Tongue (tissue), 2 donors: ENCODE measurements around the gene XXYLT1. TPM values are rescaled to one million over a fixed set of nuclear protein-coding genes. Genes with fewer than 3 reads are reported as not detected.
A peak's percentile ranks its signal among the peaks of the same experiment; 100 is the strongest.

Experiments used
- DNase-seq: peaks from one replicate; pipeline ENCODE4 v3.0.0-alpha.2; 2015
- total RNA-seq: library from RNA; depleted of rRNA; stranded (reverse); fragments of >200 nt; gene quantifications from one replicate; pipeline ENCODE4 v1.2.3, GENCODE V29; 2014

XXYLT1 gene
- total RNA-seq, 1 donor from 2014 or later = 29.5 TPM

- no peak for DNase-seq
Observed at GRCh38 chr3:195129644-195130492, 141.1 kb downstream of the XXYLT1 start.

GRCh38 chr3:195129072-195129643 is 141.8 kb downstream of the XXYLT1 start:
- no peak for DNase-seq

DNA sequence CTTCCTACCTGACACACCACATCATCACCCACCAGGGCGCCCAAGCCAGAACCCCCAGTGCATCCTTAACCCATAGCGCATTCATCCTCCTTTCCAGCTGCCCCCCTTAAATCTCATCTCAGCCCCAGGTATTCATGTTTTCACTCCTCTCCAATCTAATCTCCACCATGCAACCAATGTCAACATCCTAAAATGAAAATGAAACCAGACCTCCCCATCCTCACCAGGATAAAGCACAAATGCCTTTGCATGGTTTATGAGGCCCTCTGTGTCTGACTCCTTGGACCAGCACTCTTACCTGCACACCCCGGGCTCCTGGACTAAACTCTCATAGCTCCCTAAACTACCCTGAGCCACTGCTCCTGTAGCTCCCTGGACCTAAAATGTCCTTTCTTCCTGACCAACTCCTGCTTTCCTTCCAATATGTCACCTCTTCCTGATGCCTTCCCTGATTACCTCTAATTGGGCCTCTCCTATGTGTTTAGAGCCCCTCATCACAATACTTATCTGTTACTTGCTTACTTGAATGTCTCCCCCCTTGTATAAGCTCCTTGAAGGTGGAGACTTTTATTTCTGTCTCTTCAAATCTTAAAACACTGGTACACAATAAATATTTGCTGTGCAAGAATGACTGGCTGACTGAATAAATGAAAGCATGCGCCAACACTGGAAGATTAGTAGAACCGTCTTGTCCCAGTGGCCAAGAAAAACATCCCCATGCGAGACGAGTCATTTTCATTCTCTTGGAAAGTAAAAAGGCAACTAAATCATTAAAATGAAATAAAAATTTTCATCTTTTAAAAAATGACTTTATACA is 142.5 kb downstream of the XXYLT1 start:
- DNase-seq = no peak

GRCh38 chr3:195126056-195126605 is 144.8 kb downstream of the XXYLT1 start:
- DNase-seq = no peak

DNA sequence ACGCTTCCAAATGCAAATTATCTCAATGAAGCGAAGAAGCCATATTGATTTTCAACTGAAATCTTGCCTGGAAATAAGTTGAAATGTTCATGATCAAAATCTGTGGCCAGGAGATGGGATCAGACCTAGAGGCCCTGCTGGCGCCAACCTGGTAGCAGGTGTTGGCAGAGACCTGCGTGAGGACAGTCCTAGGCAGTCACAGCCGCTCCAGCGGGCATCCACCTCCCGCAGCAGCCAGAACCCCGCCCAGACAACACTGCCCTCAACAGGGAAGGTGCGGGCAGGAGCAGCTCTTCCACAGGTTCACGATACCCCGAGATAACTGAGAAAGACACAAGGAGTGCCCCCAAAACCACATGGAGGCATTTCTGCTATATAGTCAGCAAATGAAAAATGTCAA is 145.3 kb downstream of the XXYLT1 start:
- DNase-seq = no peak

DNA sequence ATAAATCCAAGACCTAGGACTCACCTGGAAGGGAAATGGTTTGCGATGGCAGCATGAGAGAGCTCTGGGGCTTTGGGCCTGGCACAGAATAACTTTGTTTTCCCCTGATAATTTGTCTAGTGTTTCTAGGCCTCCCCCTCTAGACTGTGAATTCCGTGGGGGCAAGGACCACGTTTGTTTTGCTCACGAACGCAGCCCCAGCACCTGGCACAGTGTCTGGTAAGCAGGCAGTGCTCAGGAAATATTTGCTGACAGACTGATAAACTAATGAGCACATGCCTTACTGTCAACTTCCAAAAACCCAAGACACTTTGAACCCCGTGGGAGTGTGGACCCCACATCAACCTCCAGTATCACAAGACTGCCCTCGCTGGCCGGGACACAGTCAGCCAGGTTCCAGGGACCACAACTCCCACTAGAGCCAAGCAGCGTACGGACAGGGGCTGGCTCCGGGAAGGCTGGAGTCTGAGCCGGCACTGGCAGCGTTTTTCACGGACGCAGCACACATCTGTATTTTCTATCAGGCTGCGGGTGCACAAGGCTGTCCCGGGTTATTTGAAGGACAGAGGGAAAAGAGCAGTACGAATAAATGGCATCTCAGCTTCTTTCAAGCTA is 146.5 kb downstream of the XXYLT1 start:
- peak; percentile 39 for DNase-seq

- DNase-seq = peak; percentile 87
Observed at GRCh38 chr3:195123281-195123691, 147.7 kb downstream of the XXYLT1 start.

DNA sequence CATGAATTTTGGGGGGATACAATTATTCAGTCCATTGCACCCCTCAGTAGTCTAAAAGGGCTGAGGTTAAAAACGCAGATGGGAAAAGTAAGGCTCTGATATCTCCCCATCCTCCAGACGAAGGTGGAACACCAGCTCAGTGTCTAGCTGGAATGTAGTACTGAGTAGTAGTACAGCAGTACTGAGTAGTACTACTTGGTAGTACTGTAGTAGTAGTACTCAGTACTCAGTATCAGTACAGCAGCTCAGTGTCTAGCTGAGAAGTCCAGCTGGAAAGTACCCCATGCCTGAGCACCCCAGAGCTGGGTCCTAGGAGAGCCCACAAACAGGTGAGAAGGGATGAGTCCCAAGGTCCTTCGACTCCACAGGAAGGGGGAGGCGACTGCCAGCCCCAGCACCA is 148.7 kb downstream of the XXYLT1 start:
- no peak for DNase-seq

GRCh38 chr3:195120267-195120601 is 150.7 kb downstream of the XXYLT1 start:
- DNase-seq = no peak

GRCh38 chr3:195119461-195120266 is 151.3 kb downstream of the XXYLT1 start:
- no peak for DNase-seq

GRCh38 chr3:195118671-195119070 is 152.3 kb downstream of the XXYLT1 start:
- DNase-seq = no peak

DNA sequence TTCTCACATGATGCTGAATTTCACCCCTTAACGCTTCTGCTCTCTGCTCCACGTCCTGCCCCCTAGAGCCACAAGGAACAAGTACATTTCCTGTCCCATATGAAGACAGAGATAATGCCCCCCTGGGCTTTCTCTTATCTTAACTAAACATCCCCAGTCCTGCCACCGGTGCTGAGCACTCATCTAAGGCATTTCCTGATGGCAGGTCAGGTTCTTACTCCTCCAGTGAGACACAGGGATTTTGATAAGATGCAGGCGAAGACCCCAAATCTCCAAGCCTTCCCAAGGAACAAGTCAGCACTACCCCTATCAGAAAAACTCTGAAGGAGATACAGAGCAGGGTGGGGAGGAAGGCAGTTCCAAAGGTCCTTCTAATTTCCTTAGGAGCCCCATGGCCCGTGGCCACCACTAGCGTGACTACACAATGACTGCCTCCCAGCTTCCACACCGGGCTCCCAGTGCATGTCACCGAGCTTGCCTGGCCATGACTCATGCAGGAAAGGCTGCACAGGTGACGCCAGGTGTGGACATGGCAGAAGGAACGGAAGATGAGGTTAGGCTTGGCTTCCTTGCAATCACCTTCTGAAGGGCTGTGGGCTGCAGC is 152.9 kb downstream of the XXYLT1 start:
- no peak for DNase-seq

- DNase-seq = no peak
Observed at GRCh38 chr3:195116407-195117185, 154.4 kb downstream of the XXYLT1 start.

DNA sequence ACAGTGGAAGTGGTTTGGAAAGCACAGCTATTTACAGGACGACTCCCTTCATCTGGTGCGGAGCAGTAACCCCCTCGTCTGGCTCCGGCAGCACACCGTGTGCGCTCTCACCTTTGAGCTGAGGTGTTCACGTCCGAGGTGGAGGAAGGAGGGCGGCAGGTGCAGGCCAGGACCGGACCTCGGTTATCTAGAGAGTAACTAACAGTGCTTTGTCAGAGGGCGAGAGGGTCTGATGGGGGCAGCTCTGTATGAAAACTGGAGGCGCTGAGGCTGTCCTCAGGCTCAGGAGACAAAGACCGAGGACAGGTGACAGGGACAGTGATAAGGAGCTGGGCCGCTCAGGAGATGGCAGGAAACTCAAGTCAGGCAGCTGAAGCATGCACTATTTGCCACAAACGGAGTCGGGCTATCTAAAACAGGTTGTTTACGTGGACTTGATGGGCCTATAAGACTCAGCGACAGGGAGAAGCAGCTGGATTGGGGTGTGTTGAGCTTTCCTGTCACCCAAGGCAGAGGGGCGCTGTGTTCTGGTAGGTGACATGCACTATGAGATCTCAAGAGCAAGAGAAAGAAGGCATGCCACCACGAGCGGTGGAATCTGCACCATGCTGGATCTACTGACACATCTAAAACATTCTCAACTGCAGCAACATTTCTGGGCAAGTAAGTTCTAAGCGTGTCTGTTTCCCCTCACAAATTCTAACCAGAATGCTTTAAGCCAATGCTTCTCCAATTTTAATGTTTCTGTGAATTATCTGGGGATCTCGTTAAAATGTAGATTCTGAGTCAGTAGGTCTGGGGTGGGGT is 155.2 kb downstream of the XXYLT1 start:
- no peak for DNase-seq

DNA sequence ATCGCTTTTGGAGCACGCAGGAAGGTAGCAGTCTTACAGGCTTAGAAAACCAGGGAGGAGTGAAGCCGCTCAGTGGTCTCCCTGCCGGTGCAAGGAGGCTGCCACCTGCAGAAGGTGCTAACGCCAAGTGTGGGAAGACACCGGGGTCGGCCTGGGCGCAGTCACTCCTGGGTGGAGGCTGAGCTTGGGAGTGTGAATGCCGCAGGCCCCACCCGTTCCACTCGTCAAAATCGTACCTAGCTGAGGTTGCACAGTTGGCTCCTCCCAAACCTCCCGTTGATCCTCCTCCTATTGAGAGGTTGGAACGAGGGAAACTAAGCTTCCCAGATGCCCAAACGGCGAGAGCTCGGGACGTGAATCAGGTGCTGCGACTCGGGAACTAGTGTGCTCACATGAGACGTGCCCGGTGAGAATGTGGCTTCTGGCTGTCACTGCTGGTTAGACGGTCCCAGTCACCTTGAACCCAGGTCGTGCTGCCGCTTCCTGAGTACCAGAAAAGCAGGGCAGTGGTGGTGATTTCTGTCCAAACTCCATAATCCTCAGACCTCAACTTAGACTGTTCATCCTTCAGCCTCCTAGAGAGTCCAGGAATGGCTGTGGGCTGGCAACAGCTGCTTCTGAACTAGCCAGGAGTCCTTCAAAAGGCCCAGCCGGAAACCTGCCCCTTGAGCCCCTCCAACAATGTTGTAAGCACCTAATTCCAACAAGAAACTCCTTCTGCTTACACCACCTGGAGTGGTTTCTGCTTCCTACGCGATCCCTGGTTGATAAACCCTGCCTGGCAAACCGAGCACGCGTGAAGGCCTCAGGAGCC is 156.0 kb downstream of the XXYLT1 start:
- DNase-seq = no peak

DNA sequence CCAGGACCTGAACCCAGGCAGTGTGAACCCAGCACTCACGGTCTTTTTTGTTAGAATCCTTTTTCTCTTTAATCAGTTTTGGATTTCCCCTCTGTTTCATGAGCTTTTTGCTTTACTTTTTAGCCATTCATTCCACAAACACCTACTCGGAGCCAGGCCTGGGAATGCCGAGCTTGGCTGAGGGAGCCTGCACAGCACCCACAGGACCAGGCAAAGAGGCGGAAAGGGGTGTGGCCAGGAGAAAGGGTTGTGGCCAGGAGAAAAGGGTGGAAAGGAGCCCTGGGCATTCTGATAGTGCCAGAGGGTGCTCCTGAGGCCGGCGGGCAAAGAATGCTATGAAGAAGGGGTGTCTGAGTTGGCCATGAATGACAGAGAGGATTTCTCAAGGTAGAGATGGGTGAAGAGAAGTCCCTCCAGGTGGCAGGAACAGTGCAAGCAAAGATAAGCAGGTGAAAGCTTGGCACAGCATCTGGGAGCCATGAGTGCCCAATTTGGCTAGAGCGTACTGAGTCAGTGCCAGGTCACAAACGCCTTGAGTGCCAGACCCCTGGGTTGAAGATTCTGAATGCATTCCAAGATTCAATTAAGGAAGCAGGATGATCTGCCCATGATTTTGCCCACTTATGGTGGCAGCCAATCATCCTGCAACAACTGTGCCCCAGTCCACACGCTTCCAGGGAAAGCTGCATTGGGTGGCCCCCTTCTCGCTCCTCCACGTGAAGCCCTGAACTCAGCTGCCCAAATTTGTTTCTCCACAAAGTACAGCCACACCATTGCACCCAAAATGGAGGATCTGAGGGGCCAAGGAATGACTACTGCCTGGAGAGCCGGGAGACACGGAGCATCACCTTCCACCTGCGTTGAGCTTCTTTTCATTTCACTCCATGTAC is 157.2 kb downstream of the XXYLT1 start:
- DNase-seq = no peak

DNA sequence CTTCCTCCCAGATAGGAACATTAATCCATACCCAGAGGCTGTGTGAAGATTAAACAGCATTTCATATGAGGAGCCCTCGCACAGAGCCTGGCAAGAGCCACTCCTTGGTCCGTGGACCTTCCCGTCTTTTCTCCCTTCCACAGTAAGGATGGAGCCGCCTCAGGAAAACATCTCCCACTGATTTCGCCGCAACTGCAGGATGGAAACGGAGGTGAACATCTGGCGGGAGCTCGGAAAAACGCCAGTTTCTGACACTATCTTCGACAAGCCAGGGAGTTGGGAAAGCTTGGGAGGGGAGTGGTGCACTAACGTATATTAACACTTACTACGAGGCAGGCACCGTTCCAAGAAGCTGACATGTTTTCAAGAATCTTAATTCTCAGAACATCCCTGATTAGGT is 157.9 kb downstream of the XXYLT1 start:
- peak; percentile 63 for DNase-seq
